Psoas muscle (tissue), 8 donors: ENCODE data around the gene ADCY9. TPM values are rescaled to one million over a fixed set of nuclear protein-coding genes. Genes with fewer than 3 reads are reported as not detected.

ENCODE experiments used
- ATAC-seq, 4 donors: fragments of 200-7000 bp; cut with Tn5 transposase; one replicate each; pipeline ENCODE4 v1.9.1; 2020; ENCODE audit warnings: moderate library complexity in 3 of 4, mild to moderate bottlenecking in 2 of 4
- DNase-seq, 2 donors: peaks; one replicate each; pipeline ENCODE4 v3.0.0-alpha.2; 2020
- H3K27ac ChIP-seq: fragments of 200-600 bp; one replicate; pipeline ENCODE4 v1.8.0; 2022
- H3K27me3 ChIP-seq, 3 donors: fragments of 200-600 bp in 1 of 3; one replicate each; pipeline versions ENCODE4 v1.6.1 to v1.8.0; 2013 to 2022; ENCODE audit warnings: low read length in 2 of 3, mild to moderate bottlenecking in 2 of 3, moderate library complexity in 1 of 3; ENCODE audit not compliant: insufficient read depth in 3 of 3
- H3K36me3 ChIP-seq, 2 donors: fragments of 200-600 bp in 1 of 2; one replicate each; pipeline versions ENCODE4 v1.6.1 to v1.8.0; 2013 to 2022; ENCODE audit warnings: low read depth in 1 of 2, mild to moderate bottlenecking in 1 of 2, moderate library complexity in 1 of 2; ENCODE audit not compliant: insufficient read depth in 1 of 2
- H3K4me1 ChIP-seq: fragments of 200-600 bp; one replicate; pipeline ENCODE4 v1.8.0; 2022
- H3K4me3 ChIP-seq: fragments of 200-600 bp; one replicate; pipeline ENCODE4 v1.8.0; 2022; ENCODE audit warnings: mild to moderate bottlenecking
- H3K9me3 ChIP-seq: fragments of 200-600 bp; one replicate; pipeline ENCODE4 v1.8.0; 2022
- CTCF ChIP-seq: fragments of 200-600 bp; IDR thresholded peaks from one replicate; pipeline ENCODE4 v1.8.0; 2022; ENCODE audit warnings: antibody characterized with exemption
- WGBS, 3 donors: extraction: QIAGEN DNeasy Blood & Tissue Kit; methylation state at CpG; one replicate each; pipeline versions ENCODE4 v1.1.6 to v1.1.7; 2013; 5-methylcytosine and 5-hydroxymethylcytosine counted together
- intact Hi-C, 2 donors: fragments of 100-400 bp; cut with DNase I; formaldehyde crosslinking; loops; one replicate each; pipeline versions ENCODE4 v1.11.0 to v1.14.2; 2022
- polyA plus RNA-seq, 3 donors: library from polyadenylated mRNA; stranded (reverse); fragments of 200-250 nt; gene quantifications; one replicate each; pipeline ENCODE4 v1.2.3, GENCODE V29; 2013
- total RNA-seq, 4 donors: library from RNA; stranded (reverse); fragmentation: NEBNext Ultra II Directional in 2 of 4; extraction: Animal tissue kit (Norgen Biotek cat#: 25700) in 2 of 4; gene quantifications; one replicate each; pipeline versions ENCODE4 v1.2.1 to v1.2.4, GENCODE V29; 2021 to 2023
- donor health status: healthy with polysubstance abuse.
- donor health status: DM: no; HTN: no; CAD: no; lungs with moderate emphysema.
- donor health status: Bipolar disorder and iron deficiency.
- donor health status: healthy.
- donor health status: DM: yes; HTN: yes; CAD: no.
- donor health status: DM: no; HTN: no; CAD: no.
- donor health status: DM: no; HTN: no; CAD: no.
- donor health status: DM: yes; HTN: yes; CAD: no.

Gene ADCY9
- total and polyA plus RNA-seq, 7 donors, result 9.0 to 134 (median 44.9) TPM

- ATAC-seq (peak in 1 of 4 donors; percentile 19), DNase-seq (peak in 1 of 2 donors; percentile 20)
- intact Hi-C loops, result no loop called here
- no peak for TF ChIP-seq CTCF
- Histone ChIP-seq H3K27me3 (no peaks in the 10 kb centered on the region), H3K4me3 (no peak overlapping the region), H3K36me3 (peaks cover 0 to 4% of the 10 kb centered on the region in 2 donors), H3K27ac (peak overlapping the region; percentile 4), H3K9me3 (no peaks in the 10 kb centered on the region), H3K4me1 (no peaks in the 10 kb centered on the region)
- WGBS, 3 donors, result 85 to 91% (median 85%) methylated on average over 12 of the region's 12 CpGs
These were observed 109.7 kb downstream of the ADCY9 start for GRCh38 chr16:4006397-4006999.

GRCh38 chr16:4005731-4006130, 110.5 kb downstream of the ADCY9 start:
- TF ChIP-seq CTCF, result no peak
- Histone ChIP-seq H3K36me3 (peaks cover 0 to 4% of the 10 kb centered on the region in 2 donors), H3K9me3 (no peaks in the 10 kb centered on the region), H3K4me3 (no peak overlapping the region), H3K27me3 (no peaks in the 10 kb centered on the region), H3K27ac (no peak overlapping the region), H3K4me1 (no peaks in the 10 kb centered on the region)
- ATAC-seq (no peak), DNase-seq (peak in 1 of 2 donors; percentile 15)
- intact Hi-C loops, result no loop called here
- WGBS, 3 donors, result 81 to 89% (median 85%) methylated on average over 13 of the region's 13 CpGs

GRCh38 chr16:4005281-4005680, 111.0 kb downstream of the ADCY9 start:
- H3K27ac ChIP-seq, result no peak overlapping the region
- H3K4me1 ChIP-seq, result peaks cover 3% of the 10 kb centered on the region
- 85 to 92% (median 91%) methylated on average over 9 of the region's 9 CpGs for WGBS, 3 donors
- H3K36me3 ChIP-seq, result peaks cover 0 to 4% of the 10 kb centered on the region in 2 donors
- no peak overlapping the region for H3K4me3 ChIP-seq
- TF ChIP-seq CTCF, result no peak
- ATAC-seq (no peak), DNase-seq (peak in 1 of 2 donors; percentile 23)
- no peaks in the 10 kb centered on the region for H3K9me3 ChIP-seq
- no peaks in the 10 kb centered on the region for H3K27me3 ChIP-seq
- intact Hi-C loops, result no loop called here

GRCh38 chr16:4004206-4004605, 112.0 kb downstream of the ADCY9 start:
- H3K9me3 ChIP-seq, result no peaks in the 10 kb centered on the region
- TF ChIP-seq CTCF, result no peak
- peak in 1 of 2 donors; percentile 28 for DNase-seq
- H3K27me3 ChIP-seq, result no peaks in the 10 kb centered on the region
- WGBS, 3 donors, result 83 to 86% (median 86%) methylated on average over 7 of the region's 7 CpGs
- H3K27ac ChIP-seq, result no peak overlapping the region
- peaks cover 14% of the 10 kb centered on the region for H3K4me1 ChIP-seq
- peaks cover 0 to 4% of the 10 kb centered on the region in 2 donors for H3K36me3 ChIP-seq
- no peak for ATAC-seq
- intact Hi-C loops, result no loop called here
- H3K4me3 ChIP-seq, result no peak overlapping the region

GRCh38 chr16:4003576-4003975, 112.7 kb downstream of the ADCY9 start:
- Histone ChIP-seq H3K4me3 (no peak overlapping the region), H3K27me3 (no peaks in the 10 kb centered on the region), H3K27ac (no peak overlapping the region), H3K36me3 (peaks cover 0 to 4% of the 10 kb centered on the region in 2 donors), H3K9me3 (no peaks in the 10 kb centered on the region), H3K4me1 (peaks cover 20% of the 10 kb centered on the region)
- ATAC-seq (no peak), DNase-seq (peak in 1 of 2 donors; percentile 23)
- intact Hi-C loops, result no loop called here
- WGBS, 3 donors, result 92 to 94% (median 93%) methylated on average over 9 to 11 of the region's 11 CpGs
- TF ChIP-seq CTCF, result no peak
